Right lobe of liver (tissue), 4 donors: ENCODE data around the gene RAET1E.

Experiments
- CTCF ChIP-seq, 4 donors: fragments of 200-600 bp in 3 of 4; fragments of 450-650 bp in 1 of 4; IDR thresholded peaks; one replicate each; pipeline versions ENCODE4 v1.5.1 to v1.8.0; 2016 to 2022; ENCODE audit warnings: antibody characterized with exemption in 4 of 4, mild to moderate bottlenecking in 2 of 4
- POLR2A ChIP-seq: fragments of 450-650 bp; IDR thresholded peaks from one replicate; pipeline ENCODE4 v1.6.1; 2017; ENCODE audit warnings: antibody characterized with exemption, mild to moderate bottlenecking
- donor health status: DM: no; HTN: no; CAD: no.
- donor health status: DM: no; HTN: no; CAD: no.
- donor health status: DM: no; HTN: yes; CAD: no.

GRCh38 chr6:149935668-149936067 is 37.8 kb upstream of the RAET1E start:
- TF ChIP-seq CTCF (IDR thresholded peaks at IDR 0.05): no peak
- no peak for TF ChIP-seq POLR2A
